Ureter (tissue), 1 donor: ENCODE measurements around the gene DMAP1. TPM values are rescaled to one million over a fixed set of nuclear protein-coding genes. Genes with fewer than 3 reads are reported as not detected.

Experiments used
- DNase-seq: peaks from one replicate; pipeline ENCODE4 v3.0.0-alpha.2; 2020; ENCODE audit warnings: low spot score
- total RNA-seq: library from RNA; stranded (reverse); gene quantifications from one replicate; pipeline ENCODE4 v1.2.4, GENCODE V29; 2023
- donor health status: DM: yes; HTN: yes; CAD: no.

The DMAP1 gene
- total RNA-seq, 1 donor from 2014 or later, result 47.6 TPM

- no peak for DNase-seq
These were observed 14.9 kb downstream of the DMAP1 start for GRCh38 chr1:44228218-44228617.

GRCh38 chr1:44229435-44230167 is 16.3 kb downstream of the DMAP1 start:
- DNase-seq, result no peak

- no peak for DNase-seq
These were observed 17.5 kb downstream of the DMAP1 start for GRCh38 chr1:44230796-44231195.

- no peak for DNase-seq
These were observed 20.3 kb downstream of the DMAP1 start for GRCh38 chr1:44233593-44233992.

GRCh38 chr1:44235808-44236207 is 22.5 kb downstream of the DMAP1 start:
- DNase-seq, result no peak

GRCh38 chr1:44236490-44237272 is 23.4 kb downstream of the DMAP1 start:
- no peak for DNase-seq

- peak; percentile 82 for DNase-seq
These were observed 24.6 kb downstream of the DMAP1 start for GRCh38 chr1:44237721-44238457.

- DNase-seq, result no peak
These were observed 25.4 kb downstream of the DMAP1 start for GRCh38 chr1:44238660-44239059.

- DNase-seq, result peak; percentile 56
These were observed 26.2 kb downstream of the DMAP1 start for GRCh38 chr1:44239331-44239960.

GRCh38 chr1:44239961-44240371 is 26.7 kb downstream of the DMAP1 start:
- DNase-seq, result peak; percentile 58

- DNase-seq, result no peak
These were observed 27.8 kb downstream of the DMAP1 start for GRCh38 chr1:44240802-44241671.

GRCh38 chr1:44242746-44243145 is 29.5 kb downstream of the DMAP1 start:
- DNase-seq, result no peak

- DNase-seq, result no peak
These were observed 30.7 kb downstream of the DMAP1 start for GRCh38 chr1:44243782-44244495.

- no peak for DNase-seq
These were observed 31.7 kb downstream of the DMAP1 start for GRCh38 chr1:44244986-44245385.

GRCh38 chr1:44246806-44247205 is 33.5 kb downstream of the DMAP1 start:
- no peak for DNase-seq

GRCh38 chr1:44249543-44249942 is 36.3 kb downstream of the DMAP1 start:
- no peak for DNase-seq

- no peak for DNase-seq
These were observed 37.0 kb downstream of the DMAP1 start for GRCh38 chr1:44250068-44250781.

- DNase-seq, result no peak
These were observed 38.2 kb downstream of the DMAP1 start for GRCh38 chr1:44251486-44251885.

- DNase-seq, result no peak
These were observed 38.9 kb downstream of the DMAP1 start for GRCh38 chr1:44251989-44252671.
